ENCODE results near the gene C19orf25.

The C19orf25 gene

DNA sequence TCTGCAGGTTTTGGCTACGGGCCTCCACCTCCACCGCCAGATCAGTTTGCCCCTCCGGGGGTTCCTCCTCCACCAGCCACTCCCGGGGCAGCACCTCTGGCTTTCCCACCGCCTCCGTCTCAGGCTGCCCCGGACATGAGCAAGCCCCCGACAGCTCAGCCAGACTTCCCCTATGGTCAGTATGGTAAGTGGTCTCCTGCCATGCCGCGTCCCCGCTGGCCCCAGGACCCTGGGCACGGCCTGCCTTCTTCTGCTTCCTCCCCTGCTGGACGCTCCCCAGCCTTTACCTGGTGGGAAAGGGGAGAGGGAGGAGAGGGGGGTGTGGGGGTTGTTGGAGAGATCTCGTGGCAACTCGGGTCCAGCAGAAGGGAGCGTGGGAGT lies 46.5 kb downstream of the C19orf25 start:
- DNase-seq (ENCODE audit: low read depth in 2 of 2), result no peak

DNA sequence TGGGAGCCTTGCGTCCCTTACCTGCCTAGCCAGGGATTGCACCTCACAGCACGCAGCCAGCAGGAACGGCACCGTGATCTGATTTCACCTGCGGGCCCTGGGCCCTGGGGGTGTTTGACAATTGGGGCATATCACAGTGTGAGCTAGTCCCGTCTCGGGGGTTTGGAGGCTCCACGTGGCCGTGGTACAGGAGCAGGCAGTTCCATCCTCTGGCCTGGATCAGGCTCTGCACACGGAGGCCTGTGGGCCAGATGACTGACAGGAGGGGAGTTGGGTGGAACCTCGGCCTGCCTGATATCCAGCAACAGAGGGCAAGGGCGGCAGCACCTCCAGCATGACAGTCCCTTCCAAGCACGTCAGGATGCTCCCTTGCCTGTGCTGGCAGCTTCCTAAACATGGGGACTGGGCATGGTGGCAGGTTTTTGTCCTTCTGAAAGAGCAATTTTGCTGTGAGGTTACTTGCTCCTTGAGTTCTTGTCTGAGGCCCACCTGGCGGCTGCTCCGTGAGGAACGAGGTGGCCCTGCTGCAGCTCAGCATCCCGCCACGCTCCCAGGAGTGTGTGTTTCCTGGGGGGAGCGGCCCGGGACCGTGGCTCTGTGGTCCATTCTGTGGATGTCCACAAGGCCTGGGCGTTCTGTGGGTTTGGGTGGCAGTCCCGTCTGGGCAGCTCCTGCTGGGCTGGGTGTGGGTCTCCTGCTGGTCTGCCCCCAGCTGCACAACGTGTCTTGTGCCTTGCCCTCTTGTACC lies 47.1 kb downstream of the C19orf25 start:
- DNase-seq (ENCODE audit: low read depth in 2 of 2), result no peak

DNA sequence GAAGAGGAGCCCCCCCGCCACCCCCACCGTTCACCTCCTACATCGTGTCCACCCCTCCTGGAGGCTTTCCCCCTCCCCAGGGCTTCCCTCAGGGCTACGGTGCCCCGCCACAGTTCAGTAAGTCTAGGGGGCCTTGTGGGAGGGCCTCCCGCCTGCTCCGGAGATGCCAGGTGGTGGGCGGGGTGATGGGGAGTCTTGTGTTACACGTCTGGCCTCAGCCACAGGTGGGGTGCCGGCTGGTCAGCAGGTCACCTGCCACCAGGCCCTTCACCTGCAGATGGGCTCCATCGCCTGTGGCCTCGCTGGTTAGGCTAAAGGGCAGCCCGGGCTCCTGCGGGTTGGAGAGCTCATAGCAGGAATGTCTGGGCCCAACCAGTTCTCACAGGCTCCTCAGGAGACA lies 48.8 kb downstream of the C19orf25 start:
- no peak for DNase-seq (ENCODE audit: low read depth in 2 of 2)

DNA sequence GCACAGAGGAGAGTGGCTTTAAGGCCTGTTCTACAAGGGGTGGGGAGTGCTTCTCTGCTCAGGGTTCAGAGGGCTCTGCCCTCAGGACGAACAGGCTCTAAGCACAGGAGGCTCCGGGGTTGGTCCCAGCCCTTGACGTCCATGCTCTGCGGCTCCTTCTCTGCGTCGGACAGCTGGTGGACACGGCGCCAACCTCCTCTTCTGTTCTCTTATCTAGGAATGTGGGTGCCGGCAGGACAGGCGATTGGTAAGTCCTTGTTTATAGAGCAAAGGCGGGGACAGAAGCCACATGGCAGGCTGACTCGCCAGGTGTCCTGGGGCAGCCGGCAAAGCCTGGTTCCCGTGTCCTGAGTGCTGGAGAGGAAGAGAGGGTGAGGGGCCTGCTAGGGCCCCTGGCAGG lies 49.3 kb downstream of the C19orf25 start:
- no peak for DNase-seq (ENCODE audit: low read depth in 2 of 2)

DNA sequence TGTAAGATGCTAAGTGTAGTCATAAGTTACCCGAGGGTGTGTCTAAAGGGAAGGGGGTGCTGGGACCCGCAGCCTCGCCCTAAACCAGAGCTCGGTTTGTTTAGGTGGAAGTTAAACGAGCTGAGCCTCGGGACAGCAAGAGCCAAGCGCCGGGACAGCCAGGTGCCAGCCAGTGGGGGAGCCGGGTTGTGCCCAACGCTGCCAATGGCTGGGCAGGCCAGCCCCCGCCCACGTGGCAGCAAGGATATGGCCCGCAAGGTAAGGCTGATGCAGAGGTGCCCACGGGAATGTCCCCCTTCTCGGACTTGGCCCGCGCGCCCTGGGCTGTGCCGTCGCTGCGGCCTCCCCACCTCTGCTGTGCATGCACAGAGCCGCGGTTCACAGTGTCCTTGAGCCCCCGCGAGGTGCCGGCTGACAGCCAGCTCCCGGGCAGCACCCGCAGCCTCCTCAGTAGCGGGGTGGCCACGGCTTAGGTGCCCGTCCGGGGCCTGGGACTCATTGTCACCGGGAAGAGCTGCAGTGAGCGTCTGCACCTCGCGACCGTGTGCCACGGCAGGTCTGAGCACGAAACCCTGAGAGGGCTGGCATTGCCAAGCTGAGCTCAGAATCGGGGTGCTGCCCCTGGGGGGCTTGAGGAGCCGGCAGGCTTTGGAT lies 50.1 kb downstream of the C19orf25 start:
- no peak for DNase-seq (ENCODE audit: low read depth in 2 of 2)

DNA sequence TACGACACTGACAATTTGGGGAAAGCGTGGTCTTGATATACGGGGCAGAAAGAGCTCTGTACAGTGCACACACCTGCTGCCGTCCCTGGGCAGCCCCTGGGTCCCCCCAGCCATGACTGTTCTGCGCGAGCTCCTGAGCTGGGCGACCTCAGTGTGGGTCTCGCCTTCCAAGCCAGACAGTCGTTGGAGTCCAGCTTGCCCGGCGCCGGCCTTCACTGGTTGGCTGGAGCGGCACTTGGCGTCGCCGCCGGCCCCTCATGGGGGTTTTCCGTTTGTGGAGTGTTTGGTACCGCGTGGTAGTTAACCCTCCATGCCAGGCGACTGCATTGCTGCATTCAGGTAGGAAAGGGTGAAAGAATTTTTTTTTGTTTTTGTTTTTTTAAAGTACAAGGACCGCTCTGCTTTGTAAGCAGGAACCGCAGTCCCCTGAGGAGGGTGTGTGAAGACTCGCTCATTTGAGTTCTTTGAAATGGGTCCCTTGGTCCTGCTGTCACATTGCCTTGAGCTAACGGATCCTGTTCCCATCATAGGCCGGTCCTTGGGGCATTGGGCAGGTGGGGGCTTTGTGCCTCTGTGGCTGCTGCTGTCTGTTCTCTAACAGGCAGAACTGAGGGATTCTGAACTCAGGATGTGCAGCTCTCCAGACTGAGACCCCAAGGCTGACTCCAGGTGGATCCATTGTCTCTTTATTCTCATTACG lies 51.6 kb downstream of the C19orf25 start:
- no peak for DNase-seq (ENCODE audit: low read depth in 2 of 2)

DNA sequence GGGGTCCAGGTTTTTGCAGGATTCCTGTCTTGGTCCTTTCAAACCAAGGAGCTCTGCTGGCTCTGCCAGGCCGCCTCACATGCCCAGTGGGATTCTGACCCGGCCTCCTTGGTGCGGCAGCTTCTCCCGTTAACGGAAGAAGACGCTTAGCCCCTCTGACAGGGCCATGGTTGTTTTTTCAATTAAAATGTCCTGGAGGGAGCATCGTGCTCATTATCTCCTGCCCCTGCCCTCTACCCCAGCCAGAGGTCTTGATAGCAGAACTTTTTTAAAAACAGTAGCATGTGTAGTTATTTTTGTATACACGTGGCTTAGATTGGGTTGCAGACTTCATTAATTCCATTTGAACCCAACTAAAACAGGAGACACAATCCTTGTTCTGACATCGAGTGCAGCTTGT lies 52.3 kb downstream of the C19orf25 start:
- no peak for DNase-seq (ENCODE audit: low read depth in 2 of 2)

DNA sequence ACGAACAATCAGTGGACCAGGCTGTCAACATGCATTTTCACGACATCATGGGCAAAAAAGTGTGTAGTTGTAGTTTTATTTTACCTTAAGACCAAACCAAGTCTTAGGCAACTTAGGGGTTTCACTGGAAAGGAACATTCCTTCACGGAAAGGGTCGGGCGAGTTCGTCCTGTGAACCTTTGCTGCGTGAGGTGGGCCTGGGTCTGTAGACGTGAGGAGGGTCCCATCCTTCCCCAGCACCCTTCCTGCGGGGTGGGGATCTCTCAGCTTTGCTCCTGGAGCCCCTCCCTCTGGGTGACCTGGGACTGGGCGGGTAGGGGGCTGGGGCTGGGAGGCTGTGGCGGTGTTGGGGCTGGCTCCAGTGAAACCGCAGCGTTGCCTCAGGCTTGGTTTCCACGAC lies 53.1 kb downstream of the C19orf25 start:
- no peak for DNase-seq (ENCODE audit: low read depth in 2 of 2)

DNA sequence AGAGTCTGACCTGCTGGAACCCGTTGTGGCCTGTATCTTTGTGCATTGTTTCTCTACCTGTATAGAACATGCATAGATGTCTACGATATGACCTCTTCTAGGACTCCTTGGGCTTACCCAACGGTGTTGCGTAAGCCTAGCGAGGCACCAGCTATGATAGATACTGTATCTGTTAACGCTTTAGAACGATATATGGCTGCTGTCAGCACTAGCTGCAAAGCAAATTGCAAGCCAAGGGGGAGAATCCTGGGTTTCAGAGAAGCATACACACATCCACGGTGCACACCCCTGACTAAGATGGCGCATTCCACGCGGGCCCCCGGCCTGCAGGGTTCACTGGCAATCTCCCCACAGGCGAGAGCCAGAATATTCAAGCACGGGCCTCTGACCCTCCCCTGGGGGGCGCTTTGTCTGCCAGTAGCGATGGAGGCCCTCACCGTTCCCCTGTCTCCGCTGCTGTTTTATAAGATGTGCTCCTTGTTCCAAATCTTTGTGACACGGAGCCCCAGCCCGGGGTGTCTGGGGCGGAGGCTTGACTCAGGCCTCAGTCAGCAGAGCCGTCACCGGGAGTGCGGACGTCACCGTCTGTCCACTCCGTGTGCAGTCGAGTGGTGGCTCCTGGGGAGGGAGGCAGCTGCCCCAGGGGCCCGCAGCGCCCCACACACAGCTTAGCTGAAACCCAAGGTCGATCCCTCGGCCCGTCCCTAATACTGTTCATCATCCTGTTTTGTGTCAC lies 53.7 kb downstream of the C19orf25 start:
- DNase-seq (ENCODE audit: low read depth in 2 of 2), result peak in 1 of 2 experiments; percentile 40

DNA sequence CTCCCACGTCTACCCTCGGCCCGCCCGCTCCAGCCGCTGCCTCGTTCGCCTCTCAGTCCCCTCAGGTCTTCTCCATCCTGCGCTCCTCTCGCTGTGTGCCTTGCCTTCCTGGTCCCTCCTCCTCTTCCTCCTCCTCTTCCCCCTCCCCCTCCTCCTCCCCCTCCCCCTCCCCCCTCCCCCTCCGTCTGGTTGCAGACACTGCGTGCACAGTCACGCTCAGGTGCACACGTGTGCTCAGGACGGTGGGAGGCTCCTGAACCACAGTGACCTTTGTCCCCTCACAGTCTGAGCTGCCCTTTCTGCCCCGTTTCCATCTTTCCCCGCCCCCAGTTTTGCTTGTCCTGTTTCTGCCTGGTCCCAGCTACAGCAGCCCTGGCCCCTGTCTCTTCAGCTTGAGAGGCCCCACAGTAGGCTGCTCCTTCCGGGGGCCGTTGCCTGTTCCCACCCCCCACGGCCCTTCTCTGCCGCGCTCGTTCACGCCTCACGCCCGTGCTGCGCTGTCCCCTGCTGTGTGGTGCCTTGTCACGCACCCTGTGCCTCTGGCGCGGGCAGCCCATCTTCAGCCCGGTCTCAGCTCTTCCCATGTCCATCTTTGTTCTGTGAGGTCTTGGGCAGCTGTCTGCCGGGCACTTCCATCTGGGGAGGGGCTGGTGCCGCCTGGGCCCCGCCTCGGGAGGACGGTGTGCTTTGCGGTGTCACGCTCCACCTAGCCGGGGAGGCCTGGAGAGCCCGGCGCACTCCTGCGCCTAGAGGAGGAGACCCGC lies 54.6 kb downstream of the C19orf25 start:
- DNase-seq (ENCODE audit: low read depth in 2 of 2), result no peak

DNA sequence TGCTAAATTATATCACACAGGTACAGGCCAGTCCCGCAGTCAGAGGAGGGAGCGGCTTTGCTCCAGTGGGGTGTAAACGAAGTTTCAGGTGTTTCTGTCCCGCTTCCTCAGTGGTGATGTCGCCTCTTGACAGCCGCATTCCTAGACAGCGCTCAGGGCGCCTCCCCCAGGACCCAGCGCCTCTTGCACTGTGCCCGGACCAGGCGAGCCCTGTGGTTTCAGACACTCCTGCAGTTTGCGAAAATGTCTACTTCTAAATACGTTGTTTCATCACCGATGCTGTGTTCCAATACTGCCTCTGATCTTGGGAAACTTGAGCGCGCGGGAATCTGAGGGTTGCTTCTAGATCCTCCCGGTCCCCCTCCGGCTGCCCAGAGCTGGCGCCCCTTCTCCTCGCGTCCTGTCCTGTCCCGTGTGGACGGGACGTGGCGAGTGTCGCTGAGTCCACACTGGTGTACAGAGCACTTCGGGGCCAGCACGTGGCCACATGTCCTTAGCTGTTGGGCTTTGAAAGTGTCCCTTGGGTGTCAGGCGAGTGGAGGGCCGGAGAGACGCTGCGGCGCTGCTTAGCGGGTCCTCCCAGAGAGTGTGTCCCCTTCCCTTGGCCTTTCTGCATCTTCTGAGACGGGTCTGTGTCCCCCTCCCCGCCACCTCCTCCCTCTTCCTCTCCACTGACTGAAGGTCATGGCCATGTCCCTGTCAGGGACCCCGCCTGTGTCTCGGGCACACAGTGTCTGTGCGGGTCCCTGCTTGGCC lies 55.4 kb downstream of the C19orf25 start:
- no peak for DNase-seq (ENCODE audit: low read depth in 2 of 2)

Data from fibroblast of skin of left quadriceps (primary cell).